GM21825 (cell line): ENCODE measurements around the gene WEE1.
"Not testable (repeated sequence)": the region's sequence is repeated elsewhere in the genome, so short reads cannot be mapped to it uniquely, and the experiment has no call there.

Source experiments
- ATAC-seq: cut with Tn5 transposase; IDR thresholded peaks from one replicate; pipeline ENCODE4 v1.9.1; 2021; ENCODE audit warnings: mild to moderate bottlenecking, moderate library complexity; ENCODE audit not compliant: unreplicated experiment

Gene WEE1

GRCh38 chr11:9594267-9595046 lies 21.0 kb downstream of the WEE1 start:
- ATAC-seq: no peak

GRCh38 chr11:9596926-9597464 lies 23.5 kb downstream of the WEE1 start:
- ATAC-seq: no peak

- no peak for ATAC-seq
Measured at GRCh38 chr11:9600166-9600565, 26.7 kb downstream of the WEE1 start.

- peak; percentile 44 for ATAC-seq
Measured at GRCh38 chr11:9600644-9601036, 27.2 kb downstream of the WEE1 start.

- ATAC-seq: peak; percentile 78
Measured at GRCh38 chr11:9601037-9601875, 27.8 kb downstream of the WEE1 start.

- no peak for ATAC-seq
Measured at GRCh38 chr11:9601876-9602199, 28.4 kb downstream of the WEE1 start.

- ATAC-seq: not testable (repeated sequence)
Measured at GRCh38 chr11:9603214-9603613, 29.7 kb downstream of the WEE1 start.

- ATAC-seq: no peak
Measured at GRCh38 chr11:9604134-9604533, 30.7 kb downstream of the WEE1 start.

GRCh38 chr11:9605742-9606141 lies 32.3 kb downstream of the WEE1 start:
- ATAC-seq: no peak

GRCh38 chr11:9606809-9607510 lies 33.5 kb downstream of the WEE1 start:
- no peak for ATAC-seq

GRCh38 chr11:9607511-9607899 lies 34.0 kb downstream of the WEE1 start:
- no peak for ATAC-seq

GRCh38 chr11:9609002-9609759 lies 35.7 kb downstream of the WEE1 start:
- no peak for ATAC-seq

GRCh38 chr11:9609841-9610240 lies 36.4 kb downstream of the WEE1 start:
- ATAC-seq: no peak

- peak; percentile 36 for ATAC-seq
Measured at GRCh38 chr11:9613118-9613829, 39.8 kb downstream of the WEE1 start.

GRCh38 chr11:9613830-9614762 lies 40.6 kb downstream of the WEE1 start:
- peak; percentile 64 for ATAC-seq

- peak; percentile 52 for ATAC-seq
Measured at GRCh38 chr11:9615031-9615451, 41.6 kb downstream of the WEE1 start.

- no peak for ATAC-seq
Measured at GRCh38 chr11:9616042-9616675, 42.7 kb downstream of the WEE1 start.

- ATAC-seq: no peak
Measured at GRCh38 chr11:9616858-9617257, 43.4 kb downstream of the WEE1 start.
